Epidermal melanocyte (primary cell): ENCODE results near the gene EVPLL.
"Not testable (repeated sequence)": the region's sequence is repeated elsewhere in the genome, so short reads cannot be mapped to it uniquely, and the experiment has no call there.

Experiments used
- DNase-seq: peaks from one replicate; pipeline ENCODE4 v3.0.0; 2011; ENCODE audit warnings: low spot score; ENCODE audit not compliant: insufficient read length

EVPLL gene

GRCh38 chr17:18377437-18378204 lies at the start of gene EVPLL:
Gene EVPLL, plus strand, starts transcription at chr17:18377778. Its CDS starts 3,160 bp downstream, at chr17:18380938.
- DNase-seq, result no peak

DNA sequence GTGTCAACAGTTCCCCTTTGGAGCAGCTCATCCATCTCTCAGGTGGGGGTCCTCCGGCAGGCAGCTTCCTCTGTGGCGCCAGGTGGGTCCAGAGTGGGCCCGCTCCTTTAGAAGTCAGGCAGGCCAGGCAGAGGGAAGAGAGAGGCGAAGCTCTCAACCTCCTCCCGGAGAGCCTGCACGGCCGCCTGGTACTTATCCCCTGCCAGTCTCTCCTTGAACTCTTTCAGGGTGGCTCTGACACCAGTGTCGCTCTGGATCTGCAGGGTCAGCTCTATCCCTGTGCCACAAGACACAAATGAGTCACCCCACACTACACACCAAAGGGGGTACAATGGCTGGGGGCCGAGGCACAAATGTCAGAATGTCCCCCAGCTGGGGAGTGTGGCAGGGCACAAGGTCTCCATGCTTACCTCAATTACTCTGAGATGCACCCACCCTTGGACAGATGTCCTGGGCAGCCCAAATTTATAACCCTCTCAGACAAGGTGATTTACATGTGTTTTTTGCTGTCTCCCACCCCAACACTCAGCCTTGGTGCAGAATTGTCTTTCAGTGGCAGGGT lies 48.9 kb upstream of the EVPLL start:
- DNase-seq, result no peak

DNA sequence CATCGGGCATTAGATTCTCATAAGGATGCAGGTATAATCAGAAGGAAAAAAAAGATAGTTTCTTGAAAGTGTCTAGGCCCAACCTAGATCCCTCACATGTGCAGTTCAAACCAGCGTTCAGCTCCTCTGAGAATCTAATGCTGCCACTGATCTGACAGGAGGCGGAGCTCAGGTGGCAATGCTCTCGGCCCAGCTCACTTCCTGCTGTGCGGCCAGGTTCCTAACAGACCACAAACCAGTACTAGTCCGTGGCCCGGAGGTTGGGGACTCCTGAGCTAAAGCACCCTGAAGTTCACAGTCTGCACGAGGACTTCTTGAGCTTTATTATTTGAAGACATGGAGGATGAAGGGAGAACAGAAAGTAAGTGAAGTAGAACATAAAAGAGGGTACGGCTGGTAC lies 45.7 kb upstream of the EVPLL start:
- DNase-seq, result no peak

- no peak for DNase-seq
Measured at GRCh38 chr17:18332909-18333489, 44.6 kb upstream of the EVPLL start.

DNA sequence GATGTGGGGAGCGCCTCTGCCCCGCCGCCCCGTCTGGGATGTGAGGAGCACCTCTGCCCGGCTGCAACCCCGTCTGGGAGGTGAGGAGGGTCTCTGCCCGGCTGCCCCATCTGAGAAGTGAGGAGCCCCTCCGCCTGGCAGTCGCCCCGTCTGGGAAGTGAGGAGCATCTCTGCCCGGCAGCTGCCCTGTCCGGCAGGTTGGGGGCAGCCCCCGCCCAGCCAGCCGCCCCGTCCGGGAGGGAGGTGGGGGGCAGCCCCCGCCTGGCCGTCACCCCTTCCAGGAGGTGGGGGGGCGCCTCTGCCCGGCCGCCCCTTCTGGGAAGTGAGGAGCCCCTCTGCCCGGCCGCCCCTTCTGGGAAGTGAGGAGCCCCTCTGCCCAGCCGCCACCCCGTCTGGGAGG lies 39.4 kb upstream of the EVPLL start:
- not testable (repeated sequence) for DNase-seq

GRCh38 chr17:18339933-18340332 lies 37.6 kb upstream of the EVPLL start:
- no peak for DNase-seq

GRCh38 chr17:18344021-18344420 lies 33.6 kb upstream of the EVPLL start:
- DNase-seq, result no peak

GRCh38 chr17:18353541-18353940 lies 24.0 kb upstream of the EVPLL start:
- DNase-seq, result no peak

DNA sequence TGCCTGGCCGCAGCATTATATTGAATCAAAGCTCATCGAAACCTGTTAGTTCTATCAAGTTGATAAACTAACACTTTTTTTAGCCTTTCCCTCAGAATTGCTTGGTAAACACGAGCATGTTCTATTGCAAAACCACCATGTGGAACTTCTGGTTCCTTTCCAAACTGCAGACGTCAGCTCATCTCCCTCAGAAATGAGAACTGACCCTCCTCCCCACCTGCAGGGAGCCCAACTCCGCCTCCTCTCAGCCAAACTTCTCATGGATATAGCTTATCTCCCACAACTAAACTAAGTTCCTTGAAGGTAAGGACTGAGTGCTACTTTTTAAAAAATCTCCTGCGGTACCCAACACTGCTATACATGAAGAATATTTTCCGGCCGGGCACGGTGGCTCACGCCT lies 21.0 kb upstream of the EVPLL start:
- DNase-seq, result no peak

DNA sequence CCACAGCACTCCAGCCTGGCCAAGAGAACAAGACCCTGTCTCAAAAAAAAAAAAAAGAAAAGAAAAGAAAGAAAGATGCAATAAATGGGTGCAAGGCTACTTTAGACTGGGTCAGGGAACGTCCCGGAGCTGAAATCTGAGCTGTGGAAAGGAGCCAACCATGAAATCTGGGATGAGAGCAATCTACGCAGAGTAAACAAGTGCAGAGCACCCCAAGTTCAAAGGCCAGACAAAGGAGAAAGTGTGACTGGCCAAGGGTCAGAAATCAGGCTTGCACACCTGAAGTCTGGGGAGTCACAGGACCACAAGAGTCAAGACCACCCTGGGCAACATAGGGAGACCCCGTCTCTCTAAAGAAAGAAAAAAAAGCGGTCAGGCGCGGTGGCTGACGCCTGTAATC lies 17.1 kb upstream of the EVPLL start:
- no peak for DNase-seq

DNA sequence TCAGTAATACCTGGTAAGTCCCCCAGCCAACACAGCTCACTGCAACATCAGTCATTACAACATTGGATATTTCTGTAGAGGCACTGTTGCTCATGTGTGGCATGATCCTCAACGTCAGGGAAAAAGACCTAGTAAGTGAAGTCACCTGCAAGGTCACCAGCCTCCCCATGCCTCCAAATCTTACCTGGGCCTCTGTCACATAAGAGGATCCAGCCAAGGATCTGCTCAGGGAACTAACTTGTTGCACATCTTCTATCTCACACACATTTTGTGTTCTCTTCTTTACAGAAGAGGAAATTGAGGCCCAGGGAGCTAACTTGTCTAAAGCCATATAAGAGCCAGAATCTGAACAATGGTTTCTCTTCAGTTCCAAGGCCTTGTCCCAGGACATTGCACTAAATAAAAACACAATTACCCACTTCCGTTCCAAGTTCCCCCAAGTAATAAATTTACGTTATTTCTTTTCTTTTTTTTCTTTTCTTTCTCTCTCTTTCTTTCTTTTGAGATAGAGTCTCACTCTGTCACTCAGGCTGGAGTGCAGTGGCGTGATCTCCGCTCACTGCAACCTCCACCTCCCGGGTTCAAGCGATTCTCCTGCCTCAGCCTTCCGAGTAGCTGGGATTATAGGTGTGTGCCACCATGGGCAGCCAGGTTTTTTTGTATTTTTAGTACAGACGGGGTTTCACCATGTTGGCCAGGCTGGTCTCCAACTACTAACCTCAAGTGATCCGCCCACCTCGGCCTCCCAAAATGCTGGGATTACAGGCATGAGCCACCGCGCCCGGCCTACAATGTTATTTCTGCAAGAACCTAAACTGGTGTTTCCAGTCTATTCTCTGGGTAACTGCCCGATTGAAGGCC lies 15.5 kb upstream of the EVPLL start:
- DNase-seq, result no peak

DNA sequence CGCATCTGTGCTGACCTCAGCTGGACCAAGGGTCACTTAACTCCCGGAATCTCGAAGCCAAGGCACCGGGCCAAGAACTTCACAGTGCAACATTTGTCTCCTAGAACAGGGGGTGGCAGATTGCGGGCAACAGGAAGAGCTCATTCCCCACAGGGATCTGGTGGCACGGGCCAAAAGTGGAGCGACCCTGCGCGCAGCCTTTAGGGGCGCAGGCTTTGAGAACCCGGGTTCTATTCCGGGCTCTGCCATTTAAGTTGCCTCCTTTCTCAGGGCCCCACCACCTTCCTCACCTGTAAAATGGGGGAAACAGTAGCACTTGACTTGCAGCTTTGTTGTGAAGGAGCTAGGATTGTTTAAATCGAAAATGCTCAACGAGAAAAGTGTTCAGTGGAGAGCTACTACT lies 14.9 kb upstream of the EVPLL start:
- DNase-seq, result peak; percentile 59

- peak; percentile 89 for DNase-seq
Measured at GRCh38 chr17:18363101-18364049, 14.2 kb upstream of the EVPLL start, which contains the start of gene SHMT1. Gene SHMT1, minus strand, starts transcription at chr17:18363550. Its CDS starts 7,569 bp downstream, at chr17:18355981.

DNA sequence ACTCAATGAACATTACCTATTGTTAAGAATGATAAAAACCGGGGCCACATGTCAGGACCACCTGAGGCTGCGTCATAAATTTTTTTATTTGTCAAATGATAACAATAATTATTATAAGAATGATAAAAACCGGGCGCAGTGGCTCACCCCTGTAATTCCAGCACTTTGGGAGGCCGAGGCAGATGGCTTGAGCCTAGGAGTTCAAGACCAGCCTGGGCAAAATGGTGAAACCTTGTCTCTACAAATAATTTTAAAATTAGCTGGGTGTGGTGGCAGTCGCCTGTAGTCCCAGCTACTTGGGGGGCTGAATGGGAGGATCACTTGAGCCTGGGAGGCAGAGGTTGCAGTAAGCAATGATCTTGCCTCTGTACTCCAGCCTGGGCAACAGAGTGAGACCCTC lies 13.4 kb upstream of the EVPLL start:
- DNase-seq, result no peak

DNA sequence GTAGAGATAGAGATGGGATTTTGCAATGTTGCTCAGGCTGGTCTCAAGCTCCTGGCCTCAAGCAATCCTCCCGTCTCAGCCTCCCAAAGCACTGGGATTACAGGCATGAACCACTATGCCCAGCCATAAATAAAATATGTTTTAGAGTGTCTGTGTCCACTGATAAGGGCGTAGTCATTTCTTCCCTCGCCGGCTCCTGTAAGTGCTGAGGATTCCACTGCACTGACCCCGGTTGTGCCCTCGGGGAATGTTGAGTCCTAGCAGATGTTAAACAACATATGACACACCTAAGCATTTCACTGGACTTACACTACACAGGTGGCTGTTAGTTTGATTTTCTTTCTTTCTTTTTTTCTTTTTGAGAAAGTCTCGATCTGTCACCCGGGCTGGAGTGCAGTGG lies 8.6 kb upstream of the EVPLL start:
- DNase-seq, result no peak

DNA sequence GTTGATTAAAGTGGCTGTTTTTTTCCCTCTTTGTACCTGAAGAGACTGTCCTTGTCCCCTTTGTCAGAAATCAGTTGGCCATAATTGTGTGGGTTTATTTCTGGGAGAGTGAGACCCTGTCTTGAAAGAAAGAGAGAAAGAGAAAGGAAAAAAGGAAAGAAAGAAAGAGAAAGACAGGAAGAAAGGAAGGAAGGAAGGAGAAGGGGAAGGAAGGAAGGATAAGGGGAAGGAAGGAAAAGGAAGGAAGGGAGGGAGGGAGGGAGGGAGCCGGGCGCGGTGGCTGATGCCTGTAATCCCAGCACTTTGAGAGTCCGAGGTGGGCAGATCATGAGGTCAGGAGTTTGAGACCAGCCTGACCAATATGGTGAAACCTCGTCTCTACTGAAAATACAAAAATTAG lies 6.8 kb upstream of the EVPLL start:
- no peak for DNase-seq

- DNase-seq, result no peak
Measured at GRCh38 chr17:18371455-18371854, 6.1 kb upstream of the EVPLL start.

- not testable (repeated sequence) for DNase-seq
Measured at GRCh38 chr17:18373181-18373580, 4.4 kb upstream of the EVPLL start.

DNA sequence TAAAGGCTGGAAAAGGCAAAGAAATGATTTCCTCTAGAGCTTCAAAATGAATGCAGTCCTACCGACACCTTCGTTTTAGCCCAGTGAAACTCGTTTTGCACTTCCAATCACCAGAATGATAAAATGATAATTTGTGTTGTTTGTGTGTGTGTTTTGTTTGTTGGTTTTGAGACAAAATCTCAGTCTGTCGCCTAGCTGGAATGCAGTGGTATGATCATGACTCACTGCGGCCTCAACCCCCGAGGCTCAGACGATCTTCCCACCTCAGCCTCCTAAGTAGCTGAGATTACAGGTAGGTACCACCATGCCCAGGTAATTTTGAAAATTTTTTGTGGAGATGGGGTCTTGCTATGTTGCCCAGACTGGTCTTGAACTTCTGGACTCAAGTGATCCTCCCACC lies 3.4 kb upstream of the EVPLL start:
- no peak for DNase-seq

DNA sequence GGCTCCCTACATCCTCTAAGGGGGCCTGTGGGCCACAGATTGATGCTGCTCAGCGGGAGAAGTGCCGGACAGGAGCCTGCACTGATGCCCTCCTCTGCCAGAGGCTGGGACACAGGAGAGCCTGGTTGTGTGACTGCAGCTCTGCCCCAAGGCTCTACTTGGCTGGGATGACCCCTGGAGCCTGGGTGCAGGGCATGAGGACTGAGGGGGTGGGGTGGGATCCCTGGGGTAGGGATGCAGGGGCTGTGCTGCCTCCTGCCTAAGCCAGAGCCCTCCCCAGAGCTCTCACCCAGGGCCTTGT lies 577 bp downstream of the EVPLL start:
- no peak for DNase-seq

DNA sequence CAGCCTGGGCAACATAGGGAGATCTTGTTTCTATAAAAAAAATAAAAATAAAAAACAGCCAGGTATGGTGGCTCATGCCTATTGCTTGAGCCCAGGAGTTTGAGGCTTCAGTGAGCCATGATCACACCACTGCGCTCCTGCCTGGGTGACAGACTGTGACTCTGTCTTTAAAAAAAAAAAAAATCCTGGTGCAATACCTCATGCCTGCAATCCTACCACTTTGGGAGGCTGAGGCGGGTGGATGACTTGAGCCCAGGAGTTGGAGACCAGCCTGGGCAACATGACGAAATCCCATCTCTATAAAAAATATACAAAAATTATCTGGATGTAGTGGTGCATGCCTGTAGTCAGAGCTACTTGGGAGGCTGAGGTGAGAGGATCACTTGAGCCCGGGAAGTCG lies 1.0 kb downstream of the EVPLL start:
- not testable (repeated sequence) for DNase-seq
